Stimulated activated CD8-positive, alpha-beta memory T cell treated with anti-CD3 and anti-CD28 coated beads, Interleukin-7, amount 100 ng/mL, for 48 hours (primary cell): ENCODE measurements around the gene AP3S2.
"Not testable (repeated sequence)": the region's sequence is repeated elsewhere in the genome, so short reads cannot be mapped to it uniquely, and the experiment has no call there.

Source experiments
- DNase-seq, 2 donors: peaks; one replicate each; pipeline ENCODE4 v3.0.0-alpha.2; 2020; ENCODE audit warnings: low read depth in 1 of 2; ENCODE audit errors: extremely low read depth in 1 of 2

The AP3S2 gene

GRCh38 chr15:89869490-89869889, 24.3 kb downstream of the AP3S2 start:
- not testable (repeated sequence) for DNase-seq

DNA sequence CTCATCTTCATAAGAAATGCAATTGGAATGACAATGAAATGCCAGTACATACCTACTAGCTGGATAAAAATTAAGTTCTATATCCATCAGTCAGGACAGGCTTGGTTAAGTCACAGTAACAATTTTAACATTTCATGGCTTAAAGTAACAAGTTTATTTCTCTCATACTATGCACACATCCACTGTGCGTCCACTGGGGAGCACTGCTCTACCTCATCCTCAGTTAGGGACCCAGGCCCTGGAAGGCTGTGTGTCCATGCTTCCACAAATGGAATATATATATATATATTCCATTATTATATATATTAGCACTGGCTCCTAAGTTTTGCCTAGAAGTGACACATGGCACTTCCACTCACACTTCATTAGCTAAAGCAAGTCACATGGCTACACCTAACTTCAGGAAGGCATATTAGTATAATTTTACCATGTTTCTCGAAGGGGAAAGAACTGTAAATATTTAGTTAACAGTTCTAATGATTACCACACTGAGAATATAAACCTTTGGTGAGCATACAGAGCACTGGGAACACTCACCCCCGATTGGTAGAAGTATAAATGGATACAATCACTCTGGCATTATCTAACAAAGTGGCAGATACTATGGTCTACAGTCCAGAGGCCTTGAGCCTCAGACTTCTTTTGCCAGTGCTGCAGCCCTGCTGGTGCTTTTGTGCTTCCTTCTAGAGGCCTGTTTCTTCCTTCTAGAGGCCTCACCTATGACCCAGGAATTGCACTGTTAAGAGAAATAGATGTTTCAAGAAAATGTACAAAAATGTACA, 28.6 kb downstream of the AP3S2 start:
- no peak for DNase-seq

- DNase-seq = no peak
These were observed 29.9 kb downstream of the AP3S2 start for GRCh38 chr15:89863918-89864317.

DNA sequence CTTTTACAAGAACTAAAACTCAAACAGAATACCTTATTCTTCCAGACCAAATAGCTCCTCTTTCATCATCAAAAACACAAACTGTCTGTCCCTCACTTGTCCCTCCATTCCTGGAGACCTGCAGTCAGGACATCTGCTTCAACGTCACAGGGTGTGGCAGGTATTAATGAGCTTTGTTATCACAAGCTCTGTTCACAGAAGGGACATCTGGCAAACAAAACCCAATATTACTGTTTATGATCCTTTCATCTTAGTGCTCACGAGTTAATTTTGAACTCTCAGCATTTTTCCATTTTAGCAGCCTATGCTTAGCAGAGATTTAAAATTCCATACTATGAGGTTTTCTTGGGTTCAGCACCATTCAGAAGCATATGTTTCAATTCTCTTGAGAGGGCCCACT, 32.9 kb downstream of the AP3S2 start:
- no peak for DNase-seq

GRCh38 chr15:89860431-89860830, 33.4 kb downstream of the AP3S2 start:
- no peak for DNase-seq

DNA sequence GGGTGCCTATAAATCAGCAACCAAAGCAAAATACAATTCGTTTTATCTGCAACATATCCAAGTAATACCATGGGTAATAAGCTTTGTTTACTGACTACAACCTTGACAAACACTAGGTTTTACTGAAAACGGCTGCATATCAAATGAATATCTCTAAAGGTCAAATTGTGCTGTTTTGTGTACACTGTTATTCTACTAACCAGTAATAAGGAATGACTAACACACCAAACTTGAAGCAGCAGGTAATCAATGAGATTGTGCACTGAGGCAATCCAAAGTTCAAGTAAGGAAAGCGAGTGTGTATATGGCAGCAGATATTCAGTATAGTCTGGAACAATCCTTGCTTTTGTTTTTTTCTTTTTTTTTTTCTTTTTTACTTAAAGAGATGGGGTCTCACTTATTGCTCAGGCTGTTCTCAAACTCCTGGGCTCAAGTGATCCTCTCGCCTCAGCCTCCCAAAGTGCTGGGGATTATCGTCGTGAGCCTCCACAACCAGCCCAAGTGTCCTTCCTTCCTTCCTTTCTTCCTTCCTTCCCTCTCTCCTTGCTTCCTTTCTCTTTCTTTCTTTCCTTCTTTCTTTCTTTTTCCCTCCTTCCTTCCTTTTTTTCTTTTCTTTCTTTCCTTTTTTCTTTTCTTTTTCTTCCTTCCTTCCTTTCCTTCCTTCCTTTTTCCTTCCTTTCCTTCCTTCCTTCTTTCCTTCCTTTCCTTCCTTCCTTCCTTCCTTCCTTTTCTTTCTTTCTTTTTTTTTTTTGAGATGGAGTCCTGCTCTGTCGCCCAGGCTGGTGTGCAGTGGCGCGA, 34.9 kb downstream of the AP3S2 start:
- DNase-seq = no peak

DNA sequence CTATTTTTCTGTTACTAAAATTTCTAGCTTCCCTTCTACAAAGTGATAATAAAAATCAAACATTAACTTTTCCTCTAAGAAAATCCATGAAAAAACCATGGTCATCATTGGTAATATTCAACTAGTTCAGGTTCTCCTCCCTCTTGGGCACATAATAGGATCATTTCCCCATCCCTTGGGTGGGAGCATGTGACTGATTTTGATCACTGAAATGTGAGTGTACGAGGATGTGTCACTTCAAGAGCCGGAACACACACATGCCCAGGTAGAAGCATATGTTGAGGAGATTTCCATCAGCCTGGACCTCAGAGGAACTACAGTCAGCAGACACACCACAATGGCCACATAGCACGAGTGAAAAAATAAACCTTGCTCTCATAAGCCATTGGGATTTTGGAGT, 36.1 kb downstream of the AP3S2 start:
- no peak for DNase-seq

GRCh38 chr15:89855948-89856347, 37.8 kb downstream of the AP3S2 start:
- DNase-seq = no peak

DNA sequence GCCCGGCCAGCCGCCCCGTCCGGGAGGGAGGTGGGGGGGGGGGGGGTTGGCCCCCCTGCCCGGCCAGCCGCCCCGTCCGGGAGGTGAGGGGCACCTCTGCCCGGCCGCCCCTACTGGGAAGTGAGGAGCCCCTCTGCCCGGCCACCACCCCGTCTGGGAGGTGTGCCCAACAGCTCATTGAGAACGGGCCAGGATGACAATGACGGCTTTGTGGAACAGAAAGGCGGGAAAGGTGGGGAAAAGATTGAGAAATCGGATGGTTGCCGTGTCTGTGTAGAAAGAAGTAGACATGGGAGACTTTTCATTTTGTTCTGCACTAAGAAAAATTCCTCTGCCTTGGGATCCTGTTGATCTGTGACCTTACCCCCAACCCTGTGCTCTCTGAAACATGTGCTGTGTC, 38.9 kb downstream of the AP3S2 start:
- not testable (repeated sequence) for DNase-seq

GRCh38 chr15:89852342-89852995, 41.3 kb downstream of the AP3S2 start:
- no peak for DNase-seq

DNA sequence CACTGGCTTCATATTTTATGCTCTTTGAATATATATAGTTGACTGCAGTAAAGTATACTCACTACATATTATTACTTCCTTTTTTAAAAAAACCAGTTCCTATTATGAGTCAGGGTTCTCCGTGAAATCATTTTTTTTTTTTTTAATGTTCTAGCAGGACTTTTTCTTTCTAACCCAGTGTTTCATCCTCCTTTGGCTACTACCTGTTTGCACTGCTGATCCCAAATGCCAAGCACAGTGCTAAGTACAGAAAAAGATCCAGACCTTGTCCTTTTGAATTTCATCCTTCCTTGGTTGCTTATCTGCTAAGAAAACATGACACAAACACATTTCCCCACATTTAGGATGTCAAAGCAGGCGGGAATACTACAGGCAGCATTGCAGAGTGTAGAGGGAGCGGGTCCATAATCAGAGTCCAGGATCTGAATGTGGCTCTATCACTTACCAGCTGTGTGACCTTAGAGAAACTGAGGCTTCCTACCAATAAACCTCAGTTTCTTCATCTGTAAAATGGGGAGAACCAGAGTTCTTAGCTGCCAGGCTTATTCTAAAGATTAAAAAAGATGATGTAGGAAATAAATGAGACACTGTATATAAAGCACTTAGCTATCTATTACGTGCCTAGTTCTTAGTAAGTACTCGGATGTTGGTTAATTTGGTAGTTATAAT, 42.0 kb downstream of the AP3S2 start:
- DNase-seq = no peak

- no peak for DNase-seq
These were observed 44.9 kb downstream of the AP3S2 start for GRCh38 chr15:89848970-89849292.

- no peak for DNase-seq
These were observed 46.7 kb downstream of the AP3S2 start for GRCh38 chr15:89847101-89847500.

DNA sequence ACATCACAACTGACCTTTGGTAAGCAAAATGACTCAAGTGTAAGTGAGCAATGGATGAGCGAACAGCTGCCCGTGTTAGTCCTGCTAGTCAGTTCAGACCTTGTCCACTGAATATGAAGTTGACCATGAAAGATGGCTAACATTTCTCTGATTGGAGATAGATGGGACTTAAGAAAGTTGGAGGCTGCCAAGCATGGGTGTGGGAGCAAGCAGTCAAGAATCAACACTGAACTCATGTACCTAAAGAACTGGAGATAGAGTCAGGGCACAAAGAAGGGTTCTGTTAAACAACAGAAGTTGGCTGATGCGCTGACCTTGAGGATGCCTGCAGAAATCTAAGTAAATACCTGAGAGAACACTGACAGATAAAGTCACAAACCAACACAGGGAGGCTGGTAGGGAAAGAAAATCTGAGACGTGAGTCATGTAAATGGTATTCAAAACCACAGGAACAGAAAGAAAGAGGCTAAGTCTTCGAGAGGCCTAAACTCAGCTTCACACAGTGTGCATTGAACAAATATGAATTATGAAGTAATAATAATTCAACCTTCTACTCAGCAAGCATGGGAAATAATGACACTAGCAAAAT, 48.4 kb downstream of the AP3S2 start:
- no peak for DNase-seq

DNA sequence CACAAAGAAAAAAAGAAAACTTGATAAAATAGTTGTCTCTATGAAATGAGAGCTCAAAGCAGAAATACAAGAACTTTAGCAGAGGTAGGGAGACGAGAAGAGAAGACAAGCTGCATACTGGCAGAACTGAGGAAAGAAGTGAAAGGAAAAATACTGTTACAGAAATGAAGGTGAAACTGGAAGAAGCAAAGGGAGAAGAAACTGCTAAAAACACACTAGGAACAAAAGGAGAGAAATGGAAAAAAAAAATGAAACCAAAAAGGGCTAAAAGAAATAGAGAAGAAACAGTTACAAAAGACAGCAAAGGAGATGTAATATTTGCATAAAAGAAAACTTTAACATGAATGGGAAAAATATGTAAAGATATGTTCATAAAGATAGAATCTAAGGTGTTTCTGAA, 51.8 kb downstream of the AP3S2 start:
- no peak for DNase-seq

GRCh38 chr15:89841306-89841705, 52.5 kb downstream of the AP3S2 start:
- DNase-seq = no peak

DNA sequence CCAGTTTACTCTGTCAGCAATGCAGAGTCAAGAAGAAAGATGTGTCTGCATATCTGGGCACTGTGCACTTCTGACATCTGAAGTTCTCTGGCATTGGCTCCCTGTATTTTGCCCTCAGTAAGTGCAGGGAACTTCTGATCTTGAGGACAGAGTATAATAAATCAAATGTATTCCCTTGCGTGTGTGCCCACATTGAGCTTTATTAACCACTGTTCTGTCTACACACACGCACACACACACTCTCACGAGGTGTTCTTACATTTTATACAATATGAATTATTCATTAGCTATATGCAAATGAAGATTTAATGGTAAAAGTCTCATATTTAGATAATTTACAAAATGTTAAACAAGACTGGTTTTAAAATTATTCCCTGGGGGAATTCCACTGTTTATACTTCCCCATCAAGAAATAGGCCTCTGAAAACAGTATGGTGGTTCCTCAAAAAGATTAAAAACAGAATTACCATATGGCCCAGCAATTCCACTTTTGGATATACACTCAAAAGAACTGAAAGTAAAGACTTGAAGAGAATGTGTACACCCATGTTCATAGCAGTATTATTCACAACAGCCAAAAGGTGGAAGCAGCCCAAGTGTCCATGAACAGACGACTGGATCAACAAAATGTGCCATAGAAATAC, 54.5 kb downstream of the AP3S2 start:
- no peak for DNase-seq

DNA sequence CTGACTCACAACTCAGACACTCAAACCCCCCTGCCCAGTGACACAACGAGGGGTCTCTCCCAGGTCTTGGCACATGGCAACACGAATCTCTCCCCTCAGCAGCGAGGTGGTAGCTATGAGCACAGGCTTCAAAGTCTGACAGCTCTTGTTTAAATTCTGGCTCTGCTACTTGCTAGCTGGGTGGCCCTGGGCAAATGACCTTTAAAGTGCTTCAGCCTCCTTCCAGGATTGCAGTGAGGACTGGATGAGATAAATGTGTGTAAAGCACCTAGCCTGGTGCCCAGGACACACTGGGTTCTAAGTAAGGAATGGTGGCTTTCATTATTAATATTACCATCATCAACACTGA, 56.0 kb downstream of the AP3S2 start:
- DNase-seq = no peak

GRCh38 chr15:89837134-89837829, 56.5 kb downstream of the AP3S2 start:
- no peak for DNase-seq
